HG03442 (cell line): ENCODE results near the gene GATA1.

Source experiments
- ATAC-seq: cut with Tn5 transposase; IDR thresholded peaks from one replicate; pipeline ENCODE4 v1.9.1; 2021; ENCODE audit warnings: mild to moderate bottlenecking, moderate library complexity; ENCODE audit not compliant: unreplicated experiment

The GATA1 gene

GRCh38 chrX:48839686-48840085 is 53.3 kb downstream of the GATA1 start:
- ATAC-seq: no peak
